Loucy (cell line): ENCODE results near the gene EFHC2.

Source experiments
- H2AFZ ChIP-seq: fragments of 200-600 bp; sonication (generic); 2 replicates; pipeline ENCODE4 v1.6.0; 2016; ENCODE audit warnings: antibody characterized with exemption, mild to moderate bottlenecking, low read length, moderate library complexity
- H3F3A ChIP-seq: fragments of 200-600 bp; 2 replicates; pipeline ENCODE4 v1.6.0; 2016; ENCODE audit warnings: antibody characterized with exemption, low read depth, mild to moderate bottlenecking
- H3K27me3 ChIP-seq: fragments of 200-600 bp; sonication (generic); 2 replicates; pipeline ENCODE4 v1.6.1; 2014; ENCODE audit warnings: low read length, mild to moderate bottlenecking; ENCODE audit not compliant: insufficient read depth, poor library complexity, severe bottlenecking
- H3K36me3 ChIP-seq: fragments of 200-600 bp; sonication (generic); 2 replicates; pipeline ENCODE4 v1.6.1; 2016; ENCODE audit warnings: low read length; ENCODE audit not compliant: insufficient read depth
- H3K4me1 ChIP-seq: fragments of 200-600 bp; sonication (generic); 2 replicates; pipeline ENCODE4 v1.5.1; 2014; ENCODE audit warnings: low read length, mild to moderate bottlenecking; ENCODE audit not compliant: insufficient read depth, poor library complexity, severe bottlenecking
- H3K4me2 ChIP-seq: fragments of 200-600 bp; sonication (generic); 2 replicates; pipeline ENCODE4 v1.6.0; 2014; ENCODE audit warnings: antibody characterized with exemption, low read length, low read depth, mild to moderate bottlenecking; ENCODE audit not compliant: poor library complexity, severe bottlenecking
- H3K4me3 ChIP-seq: fragments of 200-600 bp; sonication (generic); 2 replicates; pipeline ENCODE4 v1.5.1; 2014; ENCODE audit warnings: low read length, mild to moderate bottlenecking, mixed read lengths; ENCODE audit not compliant: poor library complexity, severe bottlenecking
- H3K79me2 ChIP-seq: fragments of 200-600 bp; sonication (generic); 2 replicates; pipeline ENCODE4 v1.6.1; 2014; ENCODE audit warnings: low read length; ENCODE audit not compliant: insufficient read depth
- H3K9ac ChIP-seq: fragments of 200-600 bp; sonication (generic); 2 replicates; pipeline ENCODE4 v1.6.0; 2014; ENCODE audit warnings: mild to moderate bottlenecking, low read depth, low read length, moderate library complexity; ENCODE audit not compliant: poor library complexity, severe bottlenecking
- H3K9me2 ChIP-seq: fragments of 200-600 bp; sonication (generic); replicated peaks from 2 replicates; pipeline ENCODE4 v1.6.1; 2016; ENCODE audit warnings: low read depth, low read length, mixed read lengths
- H3K9me3 ChIP-seq: fragments of 200-600 bp; sonication (generic); 2 replicates; pipeline ENCODE4 v1.6.1; 2014; ENCODE audit warnings: mild to moderate bottlenecking, antibody characterized with exemption, low read length, low read depth; ENCODE audit not compliant: insufficient read depth
- H4K20me1 ChIP-seq: fragments of 200-600 bp; sonication (generic); 2 replicates; pipeline ENCODE4 v1.6.0; 2014; ENCODE audit warnings: antibody characterized with exemption, low read length, mild to moderate bottlenecking; ENCODE audit not compliant: insufficient read depth, poor library complexity, severe bottlenecking
- CTCF ChIP-seq: fragments of 200-600 bp; sonication (generic); conservative IDR thresholded peaks from 2 replicates; pipeline ENCODE4 v1.5.1; 2014; ENCODE audit warnings: mild to moderate bottlenecking, antibody characterized with exemption, low read length
- EZH2phosphoT487 ChIP-seq: fragments of 200-600 bp; IDR thresholded peaks from 2 replicates; pipeline ENCODE4 v1.6.1; 2018; ENCODE audit warnings: antibody characterized with exemption, mild to moderate bottlenecking, moderate library complexity, borderline replicate concordance

EFHC2 gene

DNA sequence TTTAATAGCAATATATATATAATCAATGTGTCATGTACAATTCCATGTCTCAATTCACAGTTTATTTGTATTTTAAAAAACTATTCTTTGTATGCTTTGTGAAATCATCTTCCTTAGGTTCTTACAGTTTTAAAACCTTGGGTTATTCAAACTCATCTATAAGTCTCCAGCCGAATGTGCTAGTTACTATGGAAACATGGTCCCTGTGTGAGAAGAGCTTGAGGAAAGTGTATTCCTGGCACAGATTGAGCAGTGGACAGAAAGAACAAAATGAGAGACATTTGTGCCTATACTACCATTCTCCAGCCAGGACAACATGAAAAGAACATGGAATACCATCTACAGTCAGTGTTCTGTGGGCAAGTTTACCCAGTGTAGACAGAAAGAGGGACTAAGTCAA is 103.4 kb downstream of the EFHC2 start:
- H3K4me2 ChIP-seq: no peak overlapping the region
- H3K27me3 ChIP-seq: no peaks in the 10 kb centered on the region
- H3K9ac ChIP-seq: no peak overlapping the region
- H3K36me3 ChIP-seq: no peaks in the 10 kb centered on the region
- no peaks in the 10 kb centered on the region for H3K9me2 ChIP-seq
- H3K4me1 ChIP-seq: peaks cover 20% of the 10 kb centered on the region
- no peak overlapping the region for H3K4me3 ChIP-seq
- H3K79me2 ChIP-seq: no peaks in the 10 kb centered on the region
- TF ChIP-seq CTCF (no peak), EZH2phosphoT487 (no peak)
- H4K20me1 ChIP-seq: no peaks in the 10 kb centered on the region
- no peaks in the 10 kb centered on the region for H3K9me3 ChIP-seq
- no peak overlapping the region for H2AFZ ChIP-seq
- no peaks in the 10 kb centered on the region for H3F3A ChIP-seq

- Histone ChIP-seq H2AFZ (no peak overlapping the region), H4K20me1 (no peaks in the 10 kb centered on the region), H3K4me1 (peaks cover 20% of the 10 kb centered on the region), H3F3A (no peaks in the 10 kb centered on the region), H3K4me3 (no peak overlapping the region), H3K79me2 (no peaks in the 10 kb centered on the region), H3K27me3 (no peaks in the 10 kb centered on the region), H3K4me2 (no peak overlapping the region), H3K9me3 (no peaks in the 10 kb centered on the region), H3K9ac (no peak overlapping the region), H3K9me2 (no peaks in the 10 kb centered on the region), H3K36me3 (no peaks in the 10 kb centered on the region)
- no peak for TF ChIP-seq CTCF
- no peak for TF ChIP-seq EZH2phosphoT487
These were observed 104.4 kb downstream of the EFHC2 start for GRCh38 chrX:44239036-44239435.

GRCh38 chrX:44235534-44235933 is 107.9 kb downstream of the EFHC2 start:
- H3F3A ChIP-seq: no peaks in the 10 kb centered on the region
- H3K36me3 ChIP-seq: no peaks in the 10 kb centered on the region
- no peaks in the 10 kb centered on the region for H3K9me3 ChIP-seq
- no peak for TF ChIP-seq CTCF
- no peak for TF ChIP-seq EZH2phosphoT487
- H3K79me2 ChIP-seq: no peaks in the 10 kb centered on the region
- H4K20me1 ChIP-seq: no peaks in the 10 kb centered on the region
- no peaks in the 10 kb centered on the region for H3K27me3 ChIP-seq
- H3K4me1 ChIP-seq: no peaks in the 10 kb centered on the region
- H2AFZ ChIP-seq: no peak overlapping the region
- no peak overlapping the region for H3K9ac ChIP-seq
- no peak overlapping the region for H3K4me2 ChIP-seq
- H3K9me2 ChIP-seq: no peaks in the 10 kb centered on the region
- no peak overlapping the region for H3K4me3 ChIP-seq
